HEK293 (cell line): ENCODE data around the gene BSCL2.
A peak's percentile ranks its signal among the peaks of the same experiment; 100 is the strongest.

Experiments used
- BCL6B ChIP-seq: fragments of 450-650 bp; formaldehyde crosslinking; IDR thresholded peaks from 2 replicates; pipeline ENCODE4 v1.5.1; 2017; ENCODE audit warnings: missing biosample characterization, missing genetic modification characterization
- GLIS1 ChIP-seq: fragments of 450-650 bp; formaldehyde crosslinking; IDR thresholded peaks from 2 replicates; pipeline ENCODE4 v1.5.1; 2016; ENCODE audit warnings: missing biosample characterization, missing genetic modification characterization
- HOXA7 ChIP-seq: sonication (generic); formaldehyde crosslinking; IDR thresholded peaks from 2 replicates; pipeline ENCODE4 v1.8.1; 2022; ENCODE audit warnings: missing genetic modification reagents, borderline replicate concordance
- HOXC10 ChIP-seq: sonication (generic); formaldehyde crosslinking; IDR thresholded peaks from 2 replicates; pipeline ENCODE4 v1.8.1; 2023; ENCODE audit warnings: mild to moderate bottlenecking, missing genetic modification reagents
- KLF17 ChIP-seq: fragments of 450-650 bp; formaldehyde crosslinking; IDR thresholded peaks from 2 replicates; pipeline ENCODE4 v1.5.1; 2016; ENCODE audit warnings: missing biosample characterization, missing genetic modification characterization
- SCRT1 ChIP-seq: fragments of 450-650 bp; formaldehyde crosslinking; IDR thresholded peaks from 2 replicates; pipeline ENCODE4 v1.5.1; 2016; ENCODE audit warnings: missing biosample characterization, missing genetic modification characterization, borderline replicate concordance
- SCRT2 ChIP-seq: fragments of 450-650 bp; formaldehyde crosslinking; IDR thresholded peaks from 2 replicates; pipeline ENCODE4 v1.5.1; 2016; ENCODE audit warnings: missing biosample characterization, missing genetic modification characterization
- TSHZ1 ChIP-seq: fragments of 450-650 bp; formaldehyde crosslinking; IDR thresholded peaks from 2 replicates; pipeline ENCODE4 v1.5.1; 2016; ENCODE audit warnings: missing biosample characterization, missing genetic modification characterization, borderline replicate concordance
- ZBTB11 ChIP-seq: fragments of 450-650 bp; formaldehyde crosslinking; conservative IDR thresholded peaks from 2 replicates; pipeline ENCODE4 v1.5.1; 2016; ENCODE audit warnings: low read depth, missing biosample characterization, missing genetic modification characterization
- ZNF112 ChIP-seq: fragments of 450-650 bp; formaldehyde crosslinking; IDR thresholded peaks from 2 replicates; pipeline ENCODE4 v1.5.0; 2017; ENCODE audit warnings: missing biosample characterization, missing genetic modification characterization
- ZNF629 ChIP-seq: fragments of 450-650 bp; formaldehyde crosslinking; IDR thresholded peaks from 2 replicates; pipeline ENCODE4 v1.5.1; 2017; ENCODE audit warnings: missing biosample characterization, missing genetic modification characterization
- ZNF677 ChIP-seq: fragments of 450-650 bp; IDR thresholded peaks from 2 replicates; pipeline ENCODE4 v1.5.0; 2018; ENCODE audit warnings: missing biosample characterization, mild to moderate bottlenecking, missing genetic modification characterization, moderate library complexity
- ZSCAN16 ChIP-seq: fragments of 450-650 bp; formaldehyde crosslinking; IDR thresholded peaks from 2 replicates; pipeline ENCODE4 v1.5.1; 2016; ENCODE audit warnings: missing biosample characterization, missing genetic modification characterization
- TF ChIP-seq, protein P1 (sequence below): fragments of 450-650 bp; formaldehyde crosslinking; IDR thresholded peaks from 2 replicates; pipeline ENCODE4 v1.5.1; 2016; ENCODE audit warnings: missing biosample characterization, missing genetic modification characterization
- TF ChIP-seq, protein P2 (sequence below): fragments of 450-650 bp; formaldehyde crosslinking; optimal IDR thresholded peaks from 2 replicates; pipeline ENCODE3; 2016; ENCODE audit warnings: missing biosample characterization, mild to moderate bottlenecking, missing genetic modification characterization

The BSCL2 gene

DNA sequence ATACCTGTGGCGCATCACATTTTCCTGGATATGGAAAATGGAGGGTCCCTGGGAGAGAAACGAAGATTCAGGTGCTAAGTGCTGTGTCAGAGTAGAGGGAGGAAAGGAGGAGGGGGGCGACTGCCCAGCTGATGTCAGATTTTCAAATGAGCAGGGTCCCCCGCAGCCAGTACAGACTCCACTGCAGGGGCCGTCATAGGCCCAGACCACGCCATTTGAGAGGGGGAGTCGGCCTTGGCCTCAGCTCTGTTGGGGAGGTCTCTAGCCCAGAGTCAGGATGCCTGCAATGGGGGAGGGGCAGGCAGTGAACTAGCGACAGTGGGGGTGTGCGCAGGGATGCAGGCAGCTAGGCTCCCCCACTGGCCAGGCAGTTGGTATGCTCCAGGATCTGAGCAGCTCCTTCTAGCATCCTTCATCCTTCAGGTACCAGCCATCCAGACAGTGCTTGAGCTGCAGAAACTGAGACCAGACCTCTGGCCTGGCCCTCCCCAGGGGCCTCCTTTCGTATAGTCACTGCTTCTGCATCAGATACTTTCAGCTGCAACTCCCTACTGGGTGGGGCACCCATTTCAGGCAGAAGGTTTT, at the start of gene BSCL2, which contains the start of gene GNG3 (continued):
- no peak for TF ChIP-seq ZBTB11
- TF ChIP-seq ZNF629 (tag by site-specific recombination), result 0 out of 2 replicates have a peak, but pooled peaks have one; percentile 32
- no peak for TF ChIP-seq ZSCAN16 (tag by site-specific recombination)
- TF ChIP-seq KLF17 (tag by site-specific recombination), result 0 out of 2 replicates have a peak, but pooled peaks have one; percentile 48
- TF ChIP-seq TSHZ1, result no peak
- peak; percentile 73; the same call in 1 of the 2 replicates for TF ChIP-seq GLIS1 (tag by site-specific recombination)
- TF ChIP-seq ZNF677 (tag by site-specific recombination), result no peak
- TF ChIP-seq HOXC10 (CRISPR knock-in tag), result no peak
- TF ChIP-seq, protein P1, sequence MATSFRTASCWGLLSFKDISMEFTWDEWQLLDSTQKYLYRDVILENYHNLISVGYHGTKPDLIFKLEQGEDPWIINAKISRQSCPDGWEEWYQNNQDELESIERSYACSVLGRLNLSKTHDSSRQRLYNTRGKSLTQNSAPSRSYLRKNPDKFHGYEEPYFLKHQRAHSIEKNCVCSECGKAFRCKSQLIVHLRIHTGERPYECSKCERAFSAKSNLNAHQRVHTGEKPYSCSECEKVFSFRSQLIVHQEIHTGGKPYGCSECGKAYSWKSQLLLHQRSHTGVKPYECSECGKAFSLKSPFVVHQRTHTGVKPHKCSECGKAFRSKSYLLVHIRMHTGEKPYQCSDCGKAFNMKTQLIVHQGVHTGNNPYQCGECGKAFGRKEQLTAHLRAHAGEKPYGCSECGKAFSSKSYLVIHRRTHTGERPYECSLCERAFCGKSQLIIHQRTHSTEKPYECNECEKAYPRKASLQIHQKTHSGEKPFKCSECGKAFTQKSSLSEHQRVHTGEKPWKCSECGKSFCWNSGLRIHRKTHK, result no peak
- no peak for TF ChIP-seq HOXA7 (CRISPR knock-in tag)
- TF ChIP-seq ZNF112, result no peak
- TF ChIP-seq SCRT2 (tag by site-specific recombination), result no peak
- TF ChIP-seq SCRT1, result no peak; the same call in 1 of the 2 replicates
- TF ChIP-seq BCL6B (tag by site-specific recombination), result no peak
- TF ChIP-seq, protein P2, sequence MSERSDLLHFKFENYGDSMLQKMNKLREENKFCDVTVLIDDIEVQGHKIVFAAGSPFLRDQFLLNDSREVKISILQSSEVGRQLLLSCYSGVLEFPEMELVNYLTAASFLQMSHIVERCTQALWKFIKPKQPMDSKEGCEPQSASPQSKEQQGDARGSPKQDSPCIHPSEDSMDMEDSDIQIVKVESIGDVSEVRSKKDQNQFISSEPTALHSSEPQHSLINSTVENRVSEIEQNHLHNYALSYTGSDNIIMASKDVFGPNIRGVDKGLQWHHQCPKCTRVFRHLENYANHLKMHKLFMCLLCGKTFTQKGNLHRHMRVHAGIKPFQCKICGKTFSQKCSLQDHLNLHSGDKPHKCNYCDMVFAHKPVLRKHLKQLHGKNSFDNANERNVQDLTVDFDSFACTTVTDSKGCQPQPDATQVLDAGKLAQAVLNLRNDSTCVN (tag by site-specific recombination), result peak; percentile 15
